Measurements from ENCODE around the gene FANCE.

FANCE gene

GRCh38 chr6:35463292-35463691 is 11.2 kb downstream of the FANCE start:
- no peak for DNase-seq (ENCODE audit: low read depth in 2 of 2, low spot score in 1 of 2)

GRCh38 chr6:35465646-35466045 is 13.5 kb downstream of the FANCE start:
- DNase-seq (ENCODE audit: low read depth in 2 of 2, low spot score in 1 of 2) = no peak

- peak; percentile 88 to 95 for DNase-seq (ENCODE audit: low read depth in 2 of 2, low spot score in 1 of 2)
These were observed 16.2 kb downstream of the FANCE start, which contains the start of gene RPL10A for GRCh38 chr6:35468181-35468979. Gene RPL10A, plus strand, starts transcription at chr6:35468401. Its CDS starts 34 bp downstream, at chr6:35468435.

GRCh38 chr6:35468980-35469750 is 17.0 kb downstream of the FANCE start:
- peak in 1 of 2 donors; percentile 13 for DNase-seq (ENCODE audit: low read depth in 2 of 2, low spot score in 1 of 2)

- no peak for DNase-seq (ENCODE audit: low read depth in 2 of 2, low spot score in 1 of 2)
These were observed 17.9 kb downstream of the FANCE start for GRCh38 chr6:35469751-35470662.

- DNase-seq (ENCODE audit: low read depth in 2 of 2, low spot score in 1 of 2) = no peak
These were observed 18.6 kb downstream of the FANCE start for GRCh38 chr6:35470663-35471120.

- no peak for DNase-seq (ENCODE audit: low read depth in 2 of 2, low spot score in 1 of 2)
These were observed 19.8 kb downstream of the FANCE start for GRCh38 chr6:35471836-35472345.

GRCh38 chr6:35473075-35473849 is 21.1 kb downstream of the FANCE start:
- no peak for DNase-seq (ENCODE audit: low read depth in 2 of 2, low spot score in 1 of 2)

GRCh38 chr6:35473850-35474130 is 21.7 kb downstream of the FANCE start:
- no peak for DNase-seq (ENCODE audit: low read depth in 2 of 2, low spot score in 1 of 2)

- DNase-seq (ENCODE audit: low read depth in 2 of 2, low spot score in 1 of 2) = no peak
These were observed 22.2 kb downstream of the FANCE start for GRCh38 chr6:35474131-35474941.

- DNase-seq (ENCODE audit: low read depth in 2 of 2, low spot score in 1 of 2) = no peak
These were observed 22.9 kb downstream of the FANCE start for GRCh38 chr6:35474942-35475570.

GRCh38 chr6:35475573-35475972 is 23.4 kb downstream of the FANCE start:
- no peak for DNase-seq (ENCODE audit: low read depth in 2 of 2, low spot score in 1 of 2)

GRCh38 chr6:35476004-35476403 is 23.9 kb downstream of the FANCE start:
- DNase-seq (ENCODE audit: low read depth in 2 of 2, low spot score in 1 of 2) = no peak

- no peak for DNase-seq (ENCODE audit: low read depth in 2 of 2, low spot score in 1 of 2)
These were observed 24.9 kb downstream of the FANCE start for GRCh38 chr6:35477028-35477427.

GRCh38 chr6:35477551-35478179 is 25.5 kb downstream of the FANCE start:
- DNase-seq (ENCODE audit: low read depth in 2 of 2, low spot score in 1 of 2) = no peak

GRCh38 chr6:35478259-35478658 is 26.1 kb downstream of the FANCE start:
- no peak for DNase-seq (ENCODE audit: low read depth in 2 of 2, low spot score in 1 of 2)

GRCh38 chr6:35480176-35480575 is 28.0 kb downstream of the FANCE start:
- no peak for DNase-seq (ENCODE audit: low read depth in 2 of 2, low spot score in 1 of 2)

- DNase-seq (ENCODE audit: low read depth in 2 of 2, low spot score in 1 of 2) = no peak
These were observed 29.1 kb downstream of the FANCE start for GRCh38 chr6:35481226-35481625.

GRCh38 chr6:35483062-35483461 is 30.9 kb downstream of the FANCE start:
- no peak for DNase-seq (ENCODE audit: low read depth in 2 of 2, low spot score in 1 of 2)
